ENCODE data around the gene FREM2.

- TF ChIP-seq POLR2A (IDR thresholded peaks at IDR 0.05; ENCODE audit: low read length), result no peak
- TF ChIP-seq JUN (IDR thresholded peaks at IDR 0.05), result no peak
- TF ChIP-seq CTCF (IDR thresholded peaks at IDR 0.05), result no peak
- no peak for TF ChIP-seq PBX3 (IDR thresholded peaks at IDR 0.05)
- TF ChIP-seq NPAS2 (CRISPR knock-in tag; IDR thresholded peaks at IDR 0.05; ENCODE audit: borderline replicate concordance), result no peak
Measured at GRCh38 chr13:38669234-38669964, 17.5 kb upstream of the FREM2 start.
